ENCODE results near the gene ATP13A3. TPM values are rescaled to one million over a fixed set of nuclear protein-coding genes. Genes with fewer than 3 reads are reported as not detected.

The ATP13A3 gene
- total and polyA plus RNA-seq, 9 of the 15 experiments (the other 6 are each of a cell fraction or from before 2014, with no cell fraction given), result 16.6 to 135 (median 86.6) TPM

GRCh38 chr3:194399166-194399565 is 87.6 kb downstream of the ATP13A3 start, which contains the start of gene GP5:
Gene GP5, minus strand, starts transcription at chr3:194399266. Its CDS starts 984 bp downstream, at chr3:194398282.
- ChIA-PET CTCF (ENCODE audit: low intra/inter-chr PET ratio) (no interaction called here), POLR2A (interaction anchor here (1.1 to 2.0 kb wide), 3 partner anchors 8 to 13 kb away, joined by 3 to 4 read pairs (median 3); no protein-coding TSS in a partner anchor)
- H2AFZ ChIP-seq (ENCODE audit: low read depth, low read length), result no peak within 1 kb of the TSS
- no peak for ATAC-seq
- H3K9me3 ChIP-seq (replicated peaks; ENCODE audit: control insufficient read depth, insufficient read depth, low read depth, low read length), result no peaks in the 10 kb centered on the region
- peaks cover 5 to 25% of the 10 kb centered on the region in 2 experiments; a peak in 4 of 5 replicates for H3K4me1 ChIP-seq (replicated peaks in 1 of 2; ENCODE audit: control insufficient read depth in 2 of 2, insufficient read depth in 2 of 2, low read length in 2 of 2)
- no peaks in the 10 kb centered on the region for H4K20me1 ChIP-seq (replicated peaks; ENCODE audit: control insufficient read depth, insufficient read depth, low read length)
- BruUV-seq (replicated peaks), result no TSS peak
- no peak for FAIRE-seq
- no peak for DNase-seq (ENCODE audit: extremely low read depth in 1 of 4, low spot score in 3 of 4)
- peaks cover 7% of the 10 kb centered on the region; the same call in 1 of the 3 replicates for H3K36me3 ChIP-seq (ENCODE audit: control insufficient read depth, insufficient read depth, low read length)
- H3K4me3 ChIP-seq, result no peak within 1 kb of the TSS
- no peak within 1 kb of the TSS for H3K27ac ChIP-seq (ENCODE audit: extremely low read depth, low read depth, low read length)
- no peak within 1 kb of the TSS for H3K9ac ChIP-seq (ENCODE audit: insufficient read depth in 1 of 2, low read depth in 2 of 2, low read length in 2 of 2)
- no peaks in the 10 kb centered on the region for H3K27me3 ChIP-seq (ENCODE audit: control insufficient read depth in 2 of 2, insufficient read depth in 2 of 2, low read length in 2 of 2)
- in situ Hi-C loops (cut with MboI), result no loop called here
- H3K9me1 ChIP-seq (ENCODE audit: control insufficient read depth, insufficient read depth, low read length), result no peaks in the 10 kb centered on the region
- no peaks in the 10 kb centered on the region for H3K79me2 ChIP-seq (ENCODE audit: control insufficient read depth, insufficient read depth, low read length)
- intact Hi-C loops (cut with micrococcal nuclease), result no loop called here
- 12% methylated on average over 2 of the region's 2 CpGs for whole genome bisulfite sequencing (ENCODE audit: insufficient coverage, low coverage, missing lambda C conversion rate)
- H3K4me2 ChIP-seq (ENCODE audit: insufficient read depth, low read length), result no peak within 1 kb of the TSS
- TF ChIP-seq ID3 (CRISPR knock-in tag; IDR thresholded peaks at IDR 0.05) (no peak), ID3 (tag; IDR thresholded peaks at IDR 0.05) (no peak), ZNF174 (CRISPR knock-in tag; IDR thresholded peaks at IDR 0.05) (no peak), FOXA3 (CRISPR knock-in tag; conservative IDR thresholded peaks at IDR 0.05 in 1 of 2, IDR thresholded peaks at IDR 0.05 in 1 of 2) (no peak), ZBTB5 (IDR thresholded peaks at IDR 0.05) (no peak), LARP7 (IDR thresholded peaks at IDR 0.05) (no peak), MYBL2 (IDR thresholded peaks at IDR 0.05; ENCODE audit: low read depth) (no peak), MYBL2 (CRISPR knock-in tag; IDR thresholded peaks at IDR 0.05; ENCODE audit: borderline replicate concordance) (no peak), ZBTB2 (IDR thresholded peaks at IDR 0.05) (no peak), ZNF668 (CRISPR knock-in tag; IDR thresholded peaks at IDR 0.05) (no peak), NR0B1 (IDR thresholded peaks at IDR 0.05; ENCODE audit: partially characterized antibody) (no peak), MYNN (IDR thresholded peaks at IDR 0.05) (no peak), MYNN (CRISPR knock-in tag; IDR thresholded peaks at IDR 0.05) (no peak), POLR3A (IDR thresholded peaks at IDR 0.05; ENCODE audit: borderline replicate concordance, extremely low read depth, insufficient read depth, insufficient read length) (no peak), ZBED1 (IDR thresholded peaks at IDR 0.05) (no peak)
